Measurements from ENCODE around the gene ATP1A1.

ATP1A1 gene
- 311 to 619 (median 401) reads per million in 9 experiments for total RNA-seq

DNA sequence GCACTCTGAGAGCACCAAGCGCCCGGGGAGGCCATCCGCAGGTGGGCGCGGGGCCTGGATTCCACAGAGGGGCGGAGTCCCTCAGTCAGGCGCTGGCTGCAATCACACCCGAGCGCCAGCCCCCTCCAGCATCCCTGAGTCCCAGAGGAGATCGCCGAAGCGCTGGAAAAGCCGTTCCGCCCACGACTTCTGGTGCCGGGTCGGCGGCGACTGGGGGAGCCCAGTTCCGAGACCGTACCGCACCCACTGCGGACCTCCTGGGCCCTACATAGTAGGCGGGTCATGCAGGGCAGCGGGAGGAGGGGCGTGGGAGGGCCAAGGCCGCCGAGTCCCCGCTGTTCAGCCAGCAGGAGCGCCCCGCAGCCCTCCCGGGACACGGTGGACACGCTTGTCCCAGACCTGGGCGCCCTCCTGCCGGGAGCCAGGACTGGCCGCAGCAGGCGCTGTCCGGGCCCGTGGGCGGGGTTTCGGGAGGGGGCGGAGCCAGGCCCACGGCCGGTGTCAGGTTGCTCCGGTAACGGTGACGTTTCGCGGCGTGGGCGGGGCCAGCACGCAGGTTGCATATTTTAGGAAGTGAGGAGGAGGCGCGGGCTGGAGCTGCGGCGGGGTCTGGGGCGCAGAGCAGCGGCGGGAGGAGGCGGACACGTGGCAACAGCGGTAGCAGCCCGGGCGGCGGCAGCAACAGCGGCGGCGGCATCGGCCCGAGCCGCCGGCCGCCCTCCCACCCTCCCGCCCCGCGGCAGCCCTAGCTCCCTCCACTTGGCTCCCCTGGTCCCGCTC, at the start of gene ATP1A1:
ATP1A1 (plus strand) TSS at position 594 of the 780 bp plus-strand sequence. CDS start 268 bp downstream, outside the sequence.
- peak within 1 kb of the TSS; percentile 95 to 98 for H3K27ac Mint-ChIP-seq
- peak within 1 kb of the TSS; percentile 94 to 95 for H3K4me3 Mint-ChIP-seq
- H3K27me3 Mint-ChIP-seq, result no peaks in the 10 kb centered on the region
- ATAC-seq (replicated peaks) (peak; percentile 73), DNase-seq (peak; percentile 98)
- H3K36me3 Mint-ChIP-seq (ENCODE audit: insufficient read depth), result peaks cover 47% of the 10 kb centered on the region
- H3K4me1 Mint-ChIP-seq (ENCODE audit: low read depth in 2 of 2), result peaks cover 39 to 41% of the 10 kb centered on the region in 2 donors
- no peaks in the 10 kb centered on the region for H3K9me3 Mint-ChIP-seq

DNA sequence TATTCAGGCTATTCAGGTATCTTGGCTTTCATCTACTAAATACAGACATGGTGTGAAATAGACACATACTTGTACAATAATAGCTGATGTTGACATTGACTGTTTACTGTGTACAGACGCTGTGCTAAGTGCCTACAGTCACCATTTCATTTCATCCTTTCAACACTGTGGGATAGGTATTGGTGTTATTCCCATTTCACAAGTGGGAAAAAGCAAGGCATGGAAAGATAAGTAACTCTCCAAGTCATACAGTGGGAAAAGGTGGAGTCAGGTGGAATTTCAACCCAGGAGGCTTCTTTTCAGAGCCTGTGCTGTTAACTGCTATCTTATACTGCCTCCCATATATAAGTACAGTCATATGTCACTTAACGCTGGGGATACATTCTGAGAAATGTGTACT, 49.6 kb upstream of the ATP1A1 start:
- H3K4me1 Mint-ChIP-seq (ENCODE audit: low read depth in 2 of 2), result peaks cover 21 to 33% of the 10 kb centered on the region in 2 donors
- H3K36me3 Mint-ChIP-seq (ENCODE audit: insufficient read depth), result no peaks in the 10 kb centered on the region
- H3K27me3 Mint-ChIP-seq, result no peaks in the 10 kb centered on the region
- ATAC-seq (replicated peaks) (no peak), DNase-seq (no peak)
- no peaks in the 10 kb centered on the region for H3K9me3 Mint-ChIP-seq
- no peak overlapping the region for H3K27ac Mint-ChIP-seq
- H3K4me3 Mint-ChIP-seq, result no peak overlapping the region

GRCh38 chr1:116324411-116324810, 48.6 kb upstream of the ATP1A1 start:
- DNase-seq (no peak), ATAC-seq (replicated peaks) (no peak)
- H3K4me3 Mint-ChIP-seq, result peak overlapping the region in 1 of 2 donors; percentile 47
- H3K27me3 Mint-ChIP-seq, result no peaks in the 10 kb centered on the region
- H3K4me1 Mint-ChIP-seq (ENCODE audit: low read depth in 2 of 2), result peaks cover 21 to 33% of the 10 kb centered on the region in 2 donors
- peak overlapping the region; percentile 78 to 91 for H3K27ac Mint-ChIP-seq
- H3K36me3 Mint-ChIP-seq (ENCODE audit: insufficient read depth), result no peaks in the 10 kb centered on the region
- no peaks in the 10 kb centered on the region for H3K9me3 Mint-ChIP-seq

- Mint-ChIP-seq H3K9me3 (no peaks in the 10 kb centered on the region), H3K4me1 (ENCODE audit: low read depth in 2 of 2) (peaks cover 21 to 33% of the 10 kb centered on the region in 2 donors), H3K36me3 (ENCODE audit: insufficient read depth) (no peaks in the 10 kb centered on the region), H3K27me3 (no peaks in the 10 kb centered on the region), H3K27ac (peak overlapping the region; percentile 78 to 91), H3K4me3 (peak overlapping the region in 1 of 2 donors; percentile 47)
- DNase-seq, result no peak
- ATAC-seq (replicated peaks), result no peak
Measured at GRCh38 chr1:116325104-116325503, 47.9 kb upstream of the ATP1A1 start.

DNA sequence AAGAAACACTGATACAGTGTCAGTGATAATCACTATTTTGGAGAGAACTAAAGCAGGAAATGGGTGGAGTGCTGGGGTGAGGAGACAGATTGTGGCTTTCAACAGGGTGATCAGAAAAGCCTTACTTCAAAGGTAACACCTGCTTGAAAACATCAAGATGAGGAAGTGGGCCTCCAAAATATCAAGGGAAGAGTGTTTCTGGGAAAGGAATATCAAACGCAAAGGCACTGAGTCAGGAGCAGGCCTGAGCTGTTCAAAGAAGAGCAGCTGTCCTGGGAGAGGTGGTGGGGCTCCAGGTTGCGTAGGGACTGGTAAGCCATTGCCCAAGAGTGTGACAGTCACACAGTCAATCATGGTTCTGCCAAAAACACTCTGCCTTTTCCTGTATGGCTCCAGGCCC, 47.1 kb upstream of the ATP1A1 start:
- Mint-ChIP-seq H3K9me3 (no peaks in the 10 kb centered on the region), H3K27me3 (no peaks in the 10 kb centered on the region), H3K36me3 (ENCODE audit: insufficient read depth) (no peaks in the 10 kb centered on the region), H3K4me1 (ENCODE audit: low read depth in 2 of 2) (peaks cover 21 to 33% of the 10 kb centered on the region in 2 donors), H3K4me3 (peak overlapping the region; percentile 20 to 47), H3K27ac (peak overlapping the region; percentile 56 to 91)
- peak; percentile 9 to 31 (median 11) for DNase-seq
- peak; percentile 91 for ATAC-seq (replicated peaks)

GRCh38 chr1:116326486-116326885, 46.6 kb upstream of the ATP1A1 start:
- DNase-seq (no peak), ATAC-seq (replicated peaks) (no peak)
- Mint-ChIP-seq H3K27me3 (no peaks in the 10 kb centered on the region), H3K27ac (peak overlapping the region; percentile 56 to 91), H3K9me3 (no peaks in the 10 kb centered on the region), H3K4me3 (peak overlapping the region; percentile 20 to 47), H3K4me1 (ENCODE audit: low read depth in 2 of 2) (peaks cover 21 to 31% of the 10 kb centered on the region in 2 donors), H3K36me3 (ENCODE audit: insufficient read depth) (no peaks in the 10 kb centered on the region)

GRCh38 chr1:116328671-116329070, 44.4 kb upstream of the ATP1A1 start:
- Mint-ChIP-seq H3K9me3 (no peaks in the 10 kb centered on the region), H3K27me3 (peaks cover 1 to 4% of the 10 kb centered on the region in 2 donors), H3K4me1 (ENCODE audit: low read depth in 2 of 2) (peaks cover 19 to 22% of the 10 kb centered on the region in 2 donors), H3K4me3 (no peak overlapping the region), H3K27ac (no peak overlapping the region), H3K36me3 (ENCODE audit: insufficient read depth) (no peaks in the 10 kb centered on the region)
- ATAC-seq (replicated peaks), result no peak
- DNase-seq, result no peak

DNA sequence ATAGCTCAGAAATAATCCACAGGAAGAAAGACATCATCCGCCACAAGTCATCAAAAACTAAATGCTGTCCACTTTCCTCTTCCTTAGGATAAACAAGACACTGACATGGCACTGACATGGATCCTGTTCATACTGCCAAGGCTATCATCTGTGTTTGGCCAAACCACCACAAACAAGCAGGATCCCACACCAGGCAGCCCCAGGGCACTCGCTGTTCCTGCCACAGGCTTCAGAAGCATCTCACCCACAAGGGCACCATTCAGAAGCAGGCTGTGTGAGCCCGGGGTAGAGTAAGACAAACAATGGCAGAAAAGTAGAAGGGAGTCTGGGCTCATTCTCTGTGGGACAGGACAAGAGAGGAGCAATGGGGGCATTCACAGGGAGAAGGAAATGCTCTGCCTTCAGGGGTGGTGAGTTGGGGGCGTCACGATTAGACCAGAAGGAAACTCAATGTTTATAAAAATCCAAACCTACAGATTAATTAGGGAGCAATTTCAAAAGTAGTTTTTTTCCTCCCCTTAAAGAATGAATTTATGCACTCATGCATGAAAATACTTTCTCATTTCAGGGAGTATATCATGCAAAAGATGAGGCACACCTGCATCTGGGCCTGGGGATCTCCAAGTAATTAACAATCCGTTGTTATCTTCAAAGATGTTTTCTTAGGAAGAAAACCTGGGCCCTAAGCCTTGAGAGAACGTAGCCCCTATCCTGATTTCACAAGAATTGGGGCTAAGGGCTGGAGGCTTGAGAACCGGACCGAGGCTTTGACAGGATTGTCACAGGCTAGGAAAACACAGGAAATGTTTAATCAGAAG, 43.3 kb upstream of the ATP1A1 start:
- no peaks in the 10 kb centered on the region for H3K9me3 Mint-ChIP-seq
- no peaks in the 10 kb centered on the region for H3K36me3 Mint-ChIP-seq (ENCODE audit: insufficient read depth)
- peaks cover 6 to 14% of the 10 kb centered on the region in 2 donors for H3K27me3 Mint-ChIP-seq
- H3K4me3 Mint-ChIP-seq, result no peak overlapping the region
- peaks cover 16 to 18% of the 10 kb centered on the region in 2 donors for H3K4me1 Mint-ChIP-seq (ENCODE audit: low read depth in 2 of 2)
- DNase-seq, result no peak
- H3K27ac Mint-ChIP-seq, result peak overlapping the region in 1 of 2 donors; percentile 73
- ATAC-seq (replicated peaks), result no peak

DNA sequence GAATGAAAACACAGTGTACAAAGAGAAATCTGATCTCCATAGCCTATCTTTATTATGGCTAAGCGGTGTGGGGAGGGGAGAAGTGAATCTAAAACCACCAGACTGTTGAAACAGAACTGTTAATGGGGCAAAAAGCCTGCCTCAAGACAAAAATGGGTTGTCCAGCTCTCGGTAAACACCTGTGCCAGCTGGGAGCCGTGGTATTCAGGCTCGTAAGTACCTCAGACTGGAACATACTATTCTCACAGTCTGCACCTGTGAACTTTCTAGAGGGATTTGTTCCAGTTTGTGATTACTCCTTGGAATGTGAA, 42.7 kb upstream of the ATP1A1 start:
- ATAC-seq (replicated peaks), result no peak
- H3K4me1 Mint-ChIP-seq (ENCODE audit: low read depth in 2 of 2), result peaks cover 11 to 13% of the 10 kb centered on the region in 2 donors
- H3K27ac Mint-ChIP-seq, result no peak overlapping the region
- no peak for DNase-seq
- peaks cover 6 to 20% of the 10 kb centered on the region in 2 donors for H3K27me3 Mint-ChIP-seq
- no peak overlapping the region for H3K4me3 Mint-ChIP-seq
- no peaks in the 10 kb centered on the region for H3K36me3 Mint-ChIP-seq (ENCODE audit: insufficient read depth)
- H3K9me3 Mint-ChIP-seq, result no peaks in the 10 kb centered on the region

- no peaks in the 10 kb centered on the region for H3K9me3 Mint-ChIP-seq
- no peak for DNase-seq
- H3K36me3 Mint-ChIP-seq (ENCODE audit: insufficient read depth), result no peaks in the 10 kb centered on the region
- H3K4me1 Mint-ChIP-seq (ENCODE audit: low read depth in 2 of 2), result peaks cover 7 to 8% of the 10 kb centered on the region in 2 donors
- no peak overlapping the region for H3K4me3 Mint-ChIP-seq
- ATAC-seq (replicated peaks), result no peak
- peaks cover 6 to 20% of the 10 kb centered on the region in 2 donors for H3K27me3 Mint-ChIP-seq
- H3K27ac Mint-ChIP-seq, result no peak overlapping the region
Measured at GRCh38 chr1:116330846-116331245, 42.2 kb upstream of the ATP1A1 start.

- DNase-seq, result no peak
- Mint-ChIP-seq H3K4me3 (no peak overlapping the region), H3K9me3 (no peaks in the 10 kb centered on the region), H3K4me1 (ENCODE audit: low read depth in 2 of 2) (peaks cover 1 to 2% of the 10 kb centered on the region in 2 donors), H3K36me3 (ENCODE audit: insufficient read depth) (no peaks in the 10 kb centered on the region), H3K27ac (no peak overlapping the region), H3K27me3 (peaks cover 11 to 27% of the 10 kb centered on the region in 2 donors)
- ATAC-seq (replicated peaks), result no peak
Measured at GRCh38 chr1:116331523-116331922, 41.5 kb upstream of the ATP1A1 start.

DNA sequence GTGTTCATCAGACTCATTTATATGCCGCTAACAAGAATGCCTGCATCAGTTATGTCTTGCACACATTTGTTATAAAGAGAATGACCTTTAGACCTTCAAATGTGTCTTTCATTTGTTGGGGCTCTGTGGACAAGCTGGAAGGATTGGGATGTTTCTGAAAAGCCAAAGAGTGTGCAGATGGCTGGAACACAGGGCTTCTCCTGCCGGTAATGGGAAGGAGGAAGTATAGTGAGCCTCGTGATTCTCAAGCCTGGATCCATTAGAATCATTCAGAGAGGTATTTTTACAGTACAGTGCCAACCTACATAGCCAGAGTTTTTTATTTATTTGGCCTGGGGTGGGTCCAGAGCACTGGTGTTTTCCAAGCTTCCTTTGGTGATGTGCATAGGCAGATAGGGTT, 40.6 kb upstream of the ATP1A1 start:
- no peak overlapping the region for H3K27ac Mint-ChIP-seq
- DNase-seq, result no peak
- H3K9me3 Mint-ChIP-seq, result no peaks in the 10 kb centered on the region
- H3K27me3 Mint-ChIP-seq, result peaks cover 18 to 36% of the 10 kb centered on the region in 2 donors
- ATAC-seq (replicated peaks), result no peak
- H3K36me3 Mint-ChIP-seq (ENCODE audit: insufficient read depth), result no peaks in the 10 kb centered on the region
- H3K4me3 Mint-ChIP-seq, result no peak overlapping the region
- no peaks in the 10 kb centered on the region for H3K4me1 Mint-ChIP-seq (ENCODE audit: low read depth in 2 of 2)

- ATAC-seq (replicated peaks) (no peak), DNase-seq (no peak)
- H3K36me3 Mint-ChIP-seq (ENCODE audit: insufficient read depth), result no peaks in the 10 kb centered on the region
- H3K4me1 Mint-ChIP-seq (ENCODE audit: low read depth in 2 of 2), result no peaks in the 10 kb centered on the region
- no peak overlapping the region for H3K27ac Mint-ChIP-seq
- peaks cover 18 to 43% of the 10 kb centered on the region in 2 donors for H3K27me3 Mint-ChIP-seq
- H3K9me3 Mint-ChIP-seq, result no peaks in the 10 kb centered on the region
- H3K4me3 Mint-ChIP-seq, result no peak overlapping the region
Measured at GRCh38 chr1:116333171-116334014, 39.7 kb upstream of the ATP1A1 start.

Data from effector memory CD8-positive, alpha-beta T cell (primary cell).